Measurements from ENCODE around the gene FOXP1.

GRCh38 chr3:71515636-71516365, 67.7 kb downstream of the FOXP1 start:
- TF ChIP-seq POLR2A (IDR thresholded peaks at IDR 0.05) (no peak), CTCF (IDR thresholded peaks at IDR 0.05) (no peak)

All from uterus (tissue), 2 donors.